G401.6 (cell line): ENCODE results near the gene CRYBA4.

Experiments
- FAIRE-seq: peaks from 2 replicates; lab custom pipeline; 2012; peaks lifted over from hg19 to GRCh38; lab: Jason Lieb, UNC

The CRYBA4 gene

GRCh38 chr22:26621663-26622062 lies at the start of gene CRYBA4:
Gene CRYBA4 (plus strand): TSS chr22:26621963. CDS start chr22:26622597, 634 bp downstream.
- no peak for FAIRE-seq

DNA sequence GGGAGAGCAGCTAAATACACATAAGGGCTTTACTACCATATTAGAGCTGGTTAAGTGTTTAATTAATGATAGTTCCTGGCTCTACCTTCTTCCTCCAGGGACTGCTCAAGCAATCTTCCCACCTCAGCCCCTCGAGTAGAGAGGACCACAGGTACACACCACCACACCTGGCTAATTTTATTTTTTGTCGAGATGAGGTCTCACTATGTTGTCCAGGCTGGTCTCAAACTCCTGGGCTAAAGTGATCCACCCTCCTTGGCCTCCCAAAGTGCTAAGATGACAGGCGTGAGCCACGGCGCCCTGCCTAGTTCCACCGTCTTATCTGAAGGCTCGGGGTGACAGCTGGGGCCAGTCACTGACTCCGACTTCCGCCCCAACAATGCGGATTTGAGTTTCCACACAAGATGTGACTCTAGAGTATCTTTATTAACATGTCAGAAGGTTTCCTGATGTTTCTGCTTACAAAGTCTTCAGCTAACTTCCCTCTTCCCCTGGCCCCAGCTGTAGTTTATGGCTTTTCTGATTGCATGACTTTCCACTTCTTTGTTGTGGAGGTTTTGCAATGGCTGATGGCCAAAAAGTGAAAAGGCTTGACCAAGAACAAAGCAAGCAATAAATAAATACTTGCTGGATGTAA lies 48.6 kb upstream of the CRYBA4 start:
- no peak for FAIRE-seq

- FAIRE-seq: no peak
Observed at GRCh38 chr22:26574001-26574723, 47.6 kb upstream of the CRYBA4 start.

DNA sequence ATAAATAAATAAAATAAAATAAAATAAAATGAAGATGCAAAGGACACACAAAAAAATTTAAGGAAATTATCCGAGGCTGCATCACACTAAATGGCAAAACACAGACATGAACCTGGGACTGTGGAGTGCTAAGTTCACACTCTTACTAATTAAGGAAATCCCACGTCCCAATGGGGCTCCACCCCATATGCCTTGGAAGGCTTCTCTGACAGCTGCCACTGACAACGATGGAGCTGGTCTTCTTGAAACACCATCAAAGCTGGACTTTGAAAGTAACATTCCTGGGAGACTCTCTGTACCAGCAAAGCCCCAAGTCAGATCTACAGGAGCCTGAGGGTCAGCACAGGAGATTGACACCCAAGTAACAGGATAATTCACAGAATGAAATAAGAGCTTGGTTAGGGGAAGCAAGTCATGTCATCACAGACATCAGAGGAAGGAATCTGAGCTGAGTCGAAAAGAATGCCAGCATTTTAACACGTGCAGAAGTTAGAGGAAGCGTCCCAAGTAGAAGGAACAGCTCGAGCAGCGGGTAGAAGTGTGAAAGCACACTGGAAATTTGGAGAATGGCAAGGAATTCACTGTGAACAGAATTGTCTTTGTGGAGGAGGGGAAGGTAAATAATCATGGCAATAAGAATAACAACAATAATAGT lies 45.6 kb upstream of the CRYBA4 start:
- no peak for FAIRE-seq

GRCh38 chr22:26577081-26577480 lies 44.7 kb upstream of the CRYBA4 start:
- FAIRE-seq: no peak

GRCh38 chr22:26579331-26579886 lies 42.4 kb upstream of the CRYBA4 start:
- no peak for FAIRE-seq

- FAIRE-seq: no peak
Observed at GRCh38 chr22:26580240-26580962, 41.4 kb upstream of the CRYBA4 start.

- no peak for FAIRE-seq
Observed at GRCh38 chr22:26581026-26581425, 40.7 kb upstream of the CRYBA4 start.

- no peak for FAIRE-seq
Observed at GRCh38 chr22:26581633-26582168, 40.1 kb upstream of the CRYBA4 start.

DNA sequence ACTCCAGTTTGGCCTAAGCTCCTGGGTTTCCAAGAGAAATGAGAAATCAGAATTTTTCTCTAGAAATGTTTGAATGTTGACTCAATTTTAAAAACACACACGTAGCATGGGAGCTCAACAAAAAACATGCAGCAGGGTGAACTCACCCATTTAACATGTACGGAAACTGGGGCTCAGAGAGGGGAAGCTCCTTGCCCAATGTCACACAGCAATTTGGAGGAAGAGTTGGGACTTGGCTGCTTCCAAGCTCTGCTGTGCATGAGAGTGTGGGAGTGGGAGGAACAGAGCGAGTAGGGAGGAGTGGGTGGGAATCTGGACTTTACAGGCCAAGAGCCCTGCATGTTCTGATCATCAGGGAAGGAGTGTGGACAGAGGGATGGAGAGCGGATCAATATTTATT lies 37.8 kb upstream of the CRYBA4 start:
- no peak for FAIRE-seq

- FAIRE-seq: no peak
Observed at GRCh38 chr22:26585104-26585790, 36.5 kb upstream of the CRYBA4 start.

DNA sequence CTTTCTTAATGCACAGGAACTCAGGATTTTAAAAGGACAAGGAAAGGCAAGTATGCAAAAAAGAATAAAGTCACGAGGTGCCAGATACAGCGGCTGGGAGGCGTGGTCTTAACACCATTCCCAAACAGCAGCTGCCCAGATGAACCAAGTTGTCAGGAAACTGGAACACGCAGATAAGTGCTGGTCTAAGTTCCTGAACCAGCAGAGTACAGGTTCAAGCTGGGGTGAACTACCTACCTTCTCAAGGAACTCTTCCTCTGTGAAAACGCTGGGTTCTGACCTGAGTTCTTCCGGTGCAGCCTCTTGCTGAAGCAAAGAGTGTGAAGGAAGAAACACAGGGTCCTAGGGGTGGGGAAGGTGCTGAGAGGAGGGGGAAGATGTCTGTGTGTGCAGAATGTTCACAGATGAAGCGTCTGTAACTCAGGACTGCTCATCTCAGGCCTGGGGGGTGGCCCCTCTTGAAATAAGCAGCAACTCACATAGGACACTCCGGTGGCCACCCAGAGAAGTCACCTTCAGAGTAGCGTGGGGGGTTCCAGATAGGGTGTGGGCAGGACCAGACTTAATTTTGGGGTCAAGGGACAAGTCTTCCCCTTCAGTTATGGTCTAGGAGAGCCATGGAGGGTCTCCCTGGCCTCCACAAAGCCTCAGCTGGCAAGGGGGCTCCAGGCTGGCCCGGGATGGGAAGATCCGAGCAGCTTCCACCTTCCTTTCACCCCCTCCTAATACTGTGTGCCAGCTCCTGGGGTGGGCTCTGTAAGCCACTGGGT lies 35.0 kb upstream of the CRYBA4 start:
- FAIRE-seq: no peak

DNA sequence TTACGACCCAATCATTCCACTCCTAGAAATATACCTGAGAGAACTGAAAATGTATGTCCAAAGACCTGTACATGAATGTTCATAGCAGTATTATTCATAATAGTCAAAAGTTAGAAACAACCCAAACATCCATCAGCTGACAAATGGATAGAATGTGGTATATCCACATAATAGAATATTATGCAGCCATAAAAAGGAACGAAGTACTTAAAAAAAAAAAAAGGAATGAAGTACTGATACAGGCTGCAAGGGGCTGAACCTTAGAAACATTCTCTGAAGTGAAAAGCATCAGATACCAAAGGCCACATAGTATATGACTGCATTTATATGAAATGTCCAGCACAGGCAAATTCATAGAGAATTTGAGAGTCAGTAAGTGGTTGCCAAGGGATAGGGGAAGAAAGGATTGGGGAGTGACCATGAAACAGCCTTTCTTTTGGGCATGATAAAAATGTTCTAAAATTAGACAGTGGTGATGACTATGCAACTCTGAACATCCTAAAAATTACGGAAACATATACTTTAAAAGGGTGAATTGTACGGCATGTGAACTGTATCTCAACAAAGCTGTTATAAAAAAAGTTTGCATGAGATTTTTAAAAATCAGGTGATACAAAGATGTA lies 33.7 kb upstream of the CRYBA4 start:
- no peak for FAIRE-seq

DNA sequence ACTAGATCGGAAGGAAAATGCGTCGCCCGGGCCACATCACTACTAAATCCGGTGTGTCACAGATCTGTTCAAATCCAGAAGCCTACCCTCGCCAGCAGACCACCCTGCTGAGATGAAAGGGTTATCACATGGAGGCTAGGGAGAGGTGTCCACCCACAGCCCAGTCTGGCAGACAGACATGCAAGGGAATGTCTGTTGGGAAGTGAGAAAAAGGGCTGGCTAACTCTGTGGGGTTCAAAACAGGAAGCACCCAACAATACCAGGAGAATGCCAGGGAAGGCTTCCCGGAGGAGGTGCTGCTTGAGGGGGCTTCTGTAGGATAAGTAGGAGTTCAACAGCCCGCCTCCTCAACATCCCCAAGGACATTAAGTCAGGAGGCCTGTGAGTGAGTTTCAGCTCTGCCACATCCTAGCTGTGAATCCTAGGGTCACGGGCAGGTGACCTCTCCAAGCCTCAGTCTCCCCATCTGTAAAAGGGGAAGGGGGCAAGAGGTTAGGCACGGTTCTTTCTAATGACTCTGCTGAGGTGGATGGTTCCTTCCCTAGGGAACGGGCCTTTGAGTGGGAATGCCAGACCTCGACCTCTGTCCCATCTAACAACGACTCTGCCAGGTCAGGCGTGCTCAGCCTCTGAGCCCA lies 32.9 kb upstream of the CRYBA4 start:
- no peak for FAIRE-seq

DNA sequence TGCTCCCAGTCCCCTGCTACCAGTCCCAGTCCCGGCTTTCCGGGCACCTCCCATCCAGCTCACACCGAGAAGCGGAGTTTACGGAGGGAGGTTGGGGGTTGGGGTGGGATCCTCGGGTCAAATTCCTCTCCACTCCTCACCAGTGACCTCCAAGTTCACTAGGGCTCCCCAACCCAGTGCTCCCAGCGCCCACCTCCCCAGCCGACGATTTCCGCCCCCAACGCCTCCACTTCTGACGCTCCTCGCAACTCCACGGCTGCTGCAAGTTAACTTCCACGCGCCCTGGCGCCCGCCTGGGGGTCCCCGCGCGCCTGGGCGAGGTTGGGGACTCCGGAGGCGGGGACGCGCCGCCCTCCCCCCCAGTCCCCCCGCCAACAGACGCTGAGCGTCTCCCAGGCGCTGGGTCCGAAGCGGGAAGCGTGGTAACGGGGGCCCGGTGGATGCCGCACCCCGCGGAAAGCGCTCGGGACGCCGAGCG lies 32.4 kb upstream of the CRYBA4 start:
- FAIRE-seq: no peak

- FAIRE-seq: no peak
Observed at GRCh38 chr22:26589845-26590736, 31.7 kb upstream of the CRYBA4 start, which contains the start of gene TPST2. Gene TPST2 (minus strand): TSS chr22:26590132. CDS start chr22:26541630, 48,502 bp downstream.

- FAIRE-seq: no peak
Observed at GRCh38 chr22:26592421-26592891, 29.3 kb upstream of the CRYBA4 start.

DNA sequence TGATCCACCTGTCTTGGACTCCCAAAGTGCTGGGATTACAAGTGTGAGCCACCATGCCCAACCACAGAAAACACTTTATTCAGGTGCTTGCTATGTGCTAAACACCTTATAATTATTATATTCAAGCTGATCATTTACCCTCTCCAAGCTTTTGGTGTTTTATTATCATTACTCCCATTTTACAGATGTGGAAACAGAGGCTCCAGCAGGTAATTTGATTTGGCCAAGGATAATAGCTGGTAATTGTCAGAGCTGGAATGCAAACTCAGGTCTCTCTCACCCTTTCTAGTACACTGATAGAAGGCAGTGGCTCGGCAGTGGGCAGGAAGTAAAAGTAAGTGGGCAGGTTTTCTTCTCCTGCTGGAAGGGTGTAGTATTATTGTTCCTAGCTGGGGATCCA lies 28.0 kb upstream of the CRYBA4 start:
- FAIRE-seq: no peak
